Heart left ventricle (tissue), 13 donors: ENCODE measurements around the gene WNT3A.
"Not testable (repeated sequence)": the region's sequence is repeated elsewhere in the genome, so short reads cannot be mapped to it uniquely, and the experiment has no call there.

Experiments
- CTCF ChIP-seq, 12 donors: fragments of 200-600 bp; sonication (generic) in 4 of 12; IDR thresholded peaks; one replicate each; pipeline versions ENCODE4 v1.5.0 to v1.8.0; 2018 to 2022; ENCODE audit warnings: antibody characterized with exemption in 12 of 12, mild to moderate bottlenecking in 5 of 12
- POLR2A ChIP-seq, 2 donors: fragments of 450-650 bp; IDR thresholded peaks; one replicate each; pipeline ENCODE4 v1.6.1; 2017; ENCODE audit warnings: antibody characterized with exemption in 2 of 2, mild to moderate bottlenecking in 2 of 2, moderate library complexity in 2 of 2
- donor health status: ischemic (EF 13 %, LVEDD 7.1; RV severe dilation, severe dysfunction).
- donor health status: DM: no; HTN: yes; CAD: no.
- donor health status: DM: no; HTN: no; CAD: no.
- donor health status: ischemic (EF 25% LVEDD 6.9; RV normal size, moderate dysfunction).
- donor health status: ischemic (EF 25% LVEDD 5.7; RV mildly dilated, moderate dysfunction).
- donor health status: ischemic (EF 35%, LVEDD 5.7; RV mildly dilated, moderate dysfunction).
- donor health status: nonischemic (EF 11% LVEDD 7.7; RV severe dilation, severe dysfunction).
- donor health status: DM: yes; HTN: yes; CAD: no.
- donor health status: PGD.
- donor health status: ischemic (EF 29% LVEDD 5.4; RV normal size, mild dysfunction).
- donor health status: nonischemic (EF 23%, LVEDD 6.1; RV moderate dilation, normal function).

GRCh38 chr1:227966733-227967132 lies 40.1 kb upstream of the WNT3A start:
- TF ChIP-seq CTCF, POLR2A (IDR thresholded peaks at IDR 0.05): not testable (repeated sequence)
